ENCODE data around the gene BCORL1.

- TF ChIP-seq CTCF (IDR thresholded peaks at IDR 0.05) (no peak), POLR2A (IDR thresholded peaks at IDR 0.05; ENCODE audit: low read depth) (no peak), POLR2AphosphoS5 (IDR thresholded peaks at IDR 0.05) (no peak)
These were observed 23.5 kb upstream of the BCORL1 start for GRCh38 chrX:129958814-129959492.
